GM18511 (cell line): ENCODE results near the gene ACTR1B.
"Not testable (repeated sequence)": the region's sequence is repeated elsewhere in the genome, so short reads cannot be mapped to it uniquely, and the experiment has no call there.

Source experiments
- ATAC-seq: cut with Tn5 transposase; IDR thresholded peaks from one replicate; pipeline ENCODE4 v1.9.1; 2021; ENCODE audit warnings: mild to moderate bottlenecking, moderate library complexity; ENCODE audit not compliant: unreplicated experiment

ACTR1B gene

DNA sequence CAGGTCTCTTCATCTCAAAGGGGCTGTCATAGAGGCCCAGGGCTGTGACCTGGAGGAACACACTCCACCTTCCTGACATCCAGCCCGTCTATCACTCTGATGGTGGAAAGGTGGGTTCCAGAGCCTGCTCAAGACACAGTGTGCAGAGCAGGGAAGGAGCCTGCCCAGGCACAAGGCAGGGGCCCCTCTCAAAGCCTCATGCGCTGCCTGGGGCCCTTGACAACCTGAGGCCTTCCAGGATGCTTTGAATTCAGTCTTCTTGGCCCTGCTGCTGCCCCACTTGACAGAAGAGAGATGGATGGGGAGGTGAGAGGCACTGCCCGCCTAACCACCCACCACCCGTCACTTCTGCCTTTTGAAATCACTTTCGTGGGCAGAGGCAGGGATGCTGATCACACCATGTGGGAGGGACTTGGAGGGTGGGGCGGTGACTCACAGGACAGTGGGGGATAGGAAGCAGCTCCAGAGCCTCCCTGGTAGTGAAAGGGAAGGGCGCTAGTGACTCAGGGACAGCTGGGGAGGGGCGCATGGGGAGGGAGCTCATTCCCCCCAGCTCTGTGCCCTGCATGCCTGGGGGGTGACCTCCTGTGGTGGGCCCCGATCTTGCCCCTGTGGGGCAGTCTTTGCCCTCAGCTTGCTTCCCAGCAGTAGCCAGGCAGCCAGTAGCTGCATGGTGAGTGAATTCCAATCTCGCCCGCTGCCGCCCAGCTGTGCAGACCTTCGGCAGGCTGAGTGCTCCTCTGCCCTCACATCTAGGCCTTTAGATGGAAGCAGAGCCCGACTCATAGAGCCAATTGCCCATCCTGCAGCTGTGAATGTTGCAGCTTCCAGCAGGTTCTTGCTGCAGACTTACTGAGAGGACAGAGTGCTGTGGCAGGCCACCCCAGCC is 44.7 kb downstream of the ACTR1B start:
- not testable (repeated sequence) for ATAC-seq

DNA sequence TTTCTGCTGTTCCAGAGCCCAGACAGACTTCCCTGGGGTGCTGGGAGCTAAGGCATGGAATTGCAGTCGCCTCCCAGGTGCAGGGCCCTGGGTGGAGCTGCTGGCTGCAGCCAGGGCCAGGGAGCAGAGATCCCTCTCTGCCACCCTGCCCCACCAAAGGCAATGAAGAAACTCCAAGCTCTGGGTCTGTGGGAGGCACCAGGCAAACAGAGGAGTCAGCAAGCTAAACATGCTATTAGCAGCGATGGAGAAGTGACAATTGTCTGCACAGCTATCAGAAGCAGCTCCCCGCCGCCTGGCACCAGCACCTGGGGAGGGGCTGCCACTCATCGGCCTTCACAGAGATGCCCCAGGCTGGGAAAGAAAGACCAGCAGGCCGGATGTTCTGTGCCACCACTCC is 45.9 kb downstream of the ACTR1B start:
- ATAC-seq, result no peak

DNA sequence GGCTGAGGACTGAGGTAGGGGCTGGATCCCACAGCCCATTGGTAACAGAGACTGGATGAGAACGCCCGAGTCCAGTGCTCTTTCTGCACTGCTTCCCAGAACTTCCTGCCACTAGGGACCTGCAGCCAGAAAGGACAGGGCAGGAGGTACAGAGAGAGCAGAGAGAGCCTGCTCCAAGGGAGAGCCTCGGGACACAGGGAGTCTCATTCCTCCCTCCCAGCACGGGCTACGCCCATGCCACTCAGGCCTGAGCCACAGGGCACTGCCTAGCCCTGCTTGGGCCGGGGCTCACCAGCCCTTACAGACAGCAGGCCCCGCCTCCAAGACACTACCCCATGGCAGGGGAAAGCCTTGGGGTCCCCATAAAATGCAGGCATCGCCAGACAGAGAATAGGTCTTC is 48.1 kb downstream of the ACTR1B start:
- not testable (repeated sequence) for ATAC-seq

DNA sequence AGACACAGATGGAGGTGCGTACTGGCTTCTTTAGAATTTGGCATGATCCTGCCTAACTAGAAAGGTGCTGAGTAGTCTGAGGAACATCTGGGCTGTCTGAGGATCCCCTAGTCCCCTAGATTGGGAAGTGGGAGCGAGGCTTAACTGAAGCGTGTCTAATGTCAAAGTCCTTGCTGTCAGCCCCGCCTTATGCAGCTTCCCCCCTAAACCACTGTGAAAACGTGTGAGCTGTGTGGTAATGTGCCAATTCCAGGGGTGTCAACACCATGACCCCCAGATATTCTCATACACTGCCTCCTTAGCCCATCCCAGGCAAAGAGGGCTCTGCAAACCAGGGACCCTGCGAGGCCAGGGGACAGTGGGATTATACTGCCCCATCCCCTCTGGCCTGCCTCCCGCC is 51.9 kb downstream of the ACTR1B start:
- ATAC-seq, result not testable (repeated sequence)

DNA sequence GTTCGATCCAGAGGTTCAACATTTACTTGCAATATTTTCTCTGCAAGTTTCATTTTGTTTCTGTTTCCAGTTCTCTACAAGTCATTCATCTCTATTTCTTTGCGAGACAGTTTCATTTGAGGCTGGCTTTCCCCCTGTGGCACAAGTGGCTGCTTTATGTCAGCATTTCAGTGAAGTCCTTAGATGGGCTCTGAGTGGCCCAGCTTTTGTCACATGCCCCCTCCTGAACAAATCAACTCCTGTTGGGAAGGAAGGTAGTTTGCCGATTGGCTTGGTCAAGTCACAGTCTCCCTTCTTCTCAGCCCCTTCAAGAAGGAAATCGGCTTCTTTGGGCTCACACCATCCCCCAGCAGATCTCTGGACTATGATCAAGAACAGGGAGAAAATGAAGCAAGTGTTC is 55.1 kb downstream of the ACTR1B start:
- ATAC-seq, result not testable (repeated sequence)
